GM23248 (cell line): Measurements from ENCODE around the gene SYTL3. TPM values are rescaled to one million over a fixed set of nuclear protein-coding genes. Genes with fewer than 3 reads are reported as not detected.

Source experiments
- DNase-seq: peaks from one replicate; pipeline ENCODE4 v3.0.0-alpha.2; 2015
- H2AFZ ChIP-seq: fragments of 200-600 bp; sonication (generic); 2 replicates; pipeline ENCODE4 v1.6.1; 2016; ENCODE audit warnings: antibody characterized with exemption
- H3F3A ChIP-seq: fragments of 200-600 bp; sonication (generic); 2 replicates; pipeline ENCODE4 v1.6.1; 2016; ENCODE audit warnings: mild to moderate bottlenecking, antibody characterized with exemption, mixed run types; ENCODE audit not compliant: insufficient read depth
- H3K27ac ChIP-seq: fragments of 200-600 bp; sonication (generic); 2 replicates; pipeline ENCODE4 v1.5.1; 2016; ENCODE audit warnings: mild to moderate bottlenecking
- H3K27me3 ChIP-seq: fragments of 200-600 bp; sonication (generic); replicated peaks from 2 replicates; pipeline ENCODE4 v1.6.1; 2016; ENCODE audit warnings: mild to moderate bottlenecking; ENCODE audit not compliant: insufficient read depth
- H3K36me3 ChIP-seq: fragments of 200-600 bp; sonication (generic); 2 replicates; pipeline ENCODE4 v1.6.1; 2016; ENCODE audit warnings: low read depth, mild to moderate bottlenecking
- H3K4me1 ChIP-seq: fragments of 200-600 bp; sonication (generic); 2 replicates; pipeline ENCODE4 v1.6.1; 2016; ENCODE audit warnings: mild to moderate bottlenecking; ENCODE audit not compliant: insufficient read depth
- H3K4me2 ChIP-seq: fragments of 200-600 bp; sonication (generic); one replicate; pipeline ENCODE4 v1.6.1; 2016; ENCODE audit warnings: mild to moderate bottlenecking; ENCODE audit not compliant: unreplicated experiment
- H3K4me3 ChIP-seq: fragments of 200-600 bp; sonication (generic); 2 replicates; pipeline ENCODE4 v1.5.1; 2016; ENCODE audit warnings: mild to moderate bottlenecking
- H3K79me2 ChIP-seq: fragments of 200-600 bp; sonication (generic); 2 replicates; pipeline ENCODE4 v1.6.1; 2016; ENCODE audit warnings: mild to moderate bottlenecking; ENCODE audit not compliant: insufficient read depth
- H3K9ac ChIP-seq: fragments of 200-600 bp; sonication (generic); 2 replicates; pipeline ENCODE4 v1.6.1; 2016; ENCODE audit warnings: mild to moderate bottlenecking
- H3K9me2 ChIP-seq: fragments of 200-600 bp; sonication (generic); 2 replicates; pipeline ENCODE4 v1.6.1; 2016; ENCODE audit warnings: mixed run types, mild to moderate bottlenecking, moderate library complexity; ENCODE audit not compliant: insufficient read depth
- H3K9me3 ChIP-seq: fragments of 200-600 bp; sonication (generic); one replicate; pipeline ENCODE4 v1.6.1; 2017; ENCODE audit warnings: low read depth
- H4K20me1 ChIP-seq: fragments of 200-600 bp; sonication (generic); 2 replicates; pipeline ENCODE4 v1.6.0; 2016; ENCODE audit not compliant: insufficient read depth
- EZH2 ChIP-seq: fragments of 200-600 bp; sonication (generic); IDR thresholded peaks from 2 replicates; pipeline ENCODE4 v1.6.1; 2018; ENCODE audit warnings: antibody characterized with exemption, mild to moderate bottlenecking; ENCODE audit not compliant: insufficient read depth, poor library complexity, severe bottlenecking
- EZH2phosphoT487 ChIP-seq: fragments of 200-600 bp; sonication (generic); IDR thresholded peaks from 2 replicates; pipeline ENCODE4 v1.6.1; 2018; ENCODE audit warnings: antibody characterized with exemption, moderate library complexity, mild to moderate bottlenecking, low read depth; ENCODE audit not compliant: insufficient read depth
- WGBS, 2 experiments: methylation state at CpG; one replicate each; pipeline ENCODE4 v1.1.6; 2015 to 2017; ENCODE audit warnings: low lambda C conversion rate in 2 of 2, low coverage in 1 of 2; ENCODE audit errors: missing lambda C conversion rate in 2 of 2; 5-methylcytosine and 5-hydroxymethylcytosine counted together
- in situ Hi-C: fragments of 300-500 bp; cut with MboI; formaldehyde crosslinking; loops from 2 replicates; pipeline ENCODE4 v1.15.0; 2020
- polyA plus RNA-seq: library from polyadenylated mRNA; unstranded; fragments of >200 nt; fragmentation: Nextera tagmentation; extraction: Ambion mirVana; gene quantifications from 2 replicates; pipeline ENCODE4 v1.2.1, GENCODE V29; 2016
- total RNA-seq: library from RNA; depleted of rRNA; stranded (reverse); fragments of >200 nt; shearing (Covaris generic); gene quantifications from 2 replicates; pipeline ENCODE4 v1.2.3, GENCODE V29; 2014

Gene SYTL3
- total and polyA plus RNA-seq, 2 experiments from 2014 or later, result 2.1 to 2.3 TPM

DNA sequence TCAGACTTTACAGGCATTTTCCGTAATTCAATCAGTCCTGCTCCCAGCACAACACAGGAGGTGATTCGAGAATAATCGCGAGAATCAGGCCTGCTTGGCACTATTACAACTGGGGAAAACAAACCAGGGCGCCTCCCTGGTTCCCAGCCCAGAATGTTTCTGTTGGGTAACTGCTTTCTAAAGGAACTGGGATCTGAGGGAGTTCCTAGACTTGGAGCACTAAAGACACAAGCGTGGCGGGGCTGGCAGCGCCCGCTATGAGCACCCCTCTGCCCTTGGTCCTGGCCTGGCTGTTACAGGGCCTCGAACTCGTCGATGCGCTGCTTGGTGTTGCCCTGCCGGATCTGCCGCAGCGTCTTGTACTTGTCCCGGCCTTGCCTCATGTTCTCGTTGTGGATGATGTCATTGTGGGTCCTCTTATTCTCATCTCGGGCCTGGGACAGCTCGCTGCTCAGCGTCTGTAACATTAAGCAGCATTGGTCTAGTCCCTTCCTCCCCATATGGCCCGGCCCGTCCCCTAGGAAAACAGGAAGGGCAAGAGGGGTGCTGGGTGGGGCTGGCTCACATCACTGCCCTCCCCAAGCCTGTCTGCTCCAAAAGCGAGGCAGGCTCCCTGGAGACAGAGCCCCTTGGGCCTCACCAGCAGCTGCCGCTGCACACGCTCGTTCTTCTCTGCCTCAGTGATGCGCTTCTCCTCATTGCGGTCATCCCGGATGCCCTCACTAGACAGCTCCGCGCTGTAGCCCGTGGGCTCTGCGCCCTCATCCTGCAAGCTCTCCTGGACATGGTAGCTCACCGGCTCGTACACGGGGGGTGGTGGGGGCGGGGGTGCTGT is 117.0 kb downstream of the SYTL3 start:
- Histone ChIP-seq H3K9me2 (no peaks in the 10 kb centered on the region), H3K27me3 (no peaks in the 10 kb centered on the region), H3F3A (no peaks in the 10 kb centered on the region), H3K27ac (no peak overlapping the region), H3K4me1 (no peaks in the 10 kb centered on the region), H4K20me1 (no peaks in the 10 kb centered on the region), H3K9me3 (no peaks in the 10 kb centered on the region), H3K9ac (no peak overlapping the region), H3K4me2 (no peak overlapping the region), H3K79me2 (no peaks in the 10 kb centered on the region), H3K36me3 (peaks cover 17% of the 10 kb centered on the region; the same call in 1 of the 2 replicates), H3K4me3 (no peak overlapping the region), H2AFZ (no peak overlapping the region)
- in situ Hi-C loops, result no loop called here
- TF ChIP-seq EZH2phosphoT487 (no peak), EZH2 (no peak)
- DNase-seq, result no peak
- 93 to 94% methylated on average over 38 of the region's 38 CpGs for WGBS, 2 experiments

DNA sequence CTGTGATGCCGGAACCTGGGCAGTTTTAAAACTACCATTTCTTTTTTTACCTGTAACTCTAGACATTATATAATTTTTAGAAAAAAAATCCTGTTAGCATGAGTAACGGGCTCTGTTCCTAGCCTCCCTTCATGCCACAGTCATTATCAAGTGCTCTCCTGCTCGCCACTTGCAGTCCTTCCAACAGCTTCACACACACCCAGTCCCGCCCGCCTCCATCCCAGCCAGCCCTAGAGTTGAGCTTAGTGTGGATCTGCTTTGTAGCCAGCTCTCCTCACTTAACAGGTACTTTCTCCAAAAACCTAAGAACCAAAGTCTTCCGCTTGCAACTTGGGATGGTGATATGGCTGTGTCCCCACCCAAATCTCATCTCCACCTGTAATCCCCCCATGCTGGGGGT is 117.9 kb downstream of the SYTL3 start:
- Histone ChIP-seq H3K4me1 (peaks cover 4% of the 10 kb centered on the region), H4K20me1 (no peaks in the 10 kb centered on the region), H3K9ac (no peak overlapping the region), H3K27me3 (no peaks in the 10 kb centered on the region), H2AFZ (no peak overlapping the region), H3K79me2 (no peaks in the 10 kb centered on the region), H3K4me3 (no peak overlapping the region), H3K9me2 (no peaks in the 10 kb centered on the region), H3K9me3 (no peaks in the 10 kb centered on the region), H3K27ac (no peak overlapping the region), H3K36me3 (peaks cover 17% of the 10 kb centered on the region; the same call in 1 of the 2 replicates), H3F3A (no peaks in the 10 kb centered on the region), H3K4me2 (no peak overlapping the region)
- WGBS, 2 experiments, result 87 to 92% methylated on average over 6 of the region's 6 CpGs
- no peak for DNase-seq
- in situ Hi-C loops, result no loop called here
- TF ChIP-seq EZH2 (no peak), EZH2phosphoT487 (no peak)

DNA sequence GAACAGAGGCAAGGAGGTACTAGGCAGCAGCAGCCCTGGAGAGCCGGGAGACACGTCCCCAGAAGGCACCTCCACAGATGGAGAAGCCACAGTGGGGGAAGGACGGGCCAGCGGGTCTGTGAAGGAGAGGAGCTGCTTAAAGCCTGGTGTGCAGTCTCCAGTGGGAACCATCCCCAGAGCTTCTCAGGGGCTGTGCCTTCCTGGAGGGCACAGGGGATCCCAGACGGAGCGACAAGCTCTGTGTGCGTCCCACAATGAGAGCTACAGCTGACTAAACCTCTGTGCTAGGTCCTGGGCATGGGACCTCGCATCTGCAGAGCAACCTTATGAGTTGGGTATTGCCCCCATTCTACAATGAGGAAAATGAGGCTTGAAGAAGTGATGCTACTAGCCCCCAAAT is 118.6 kb downstream of the SYTL3 start:
- peaks cover 4% of the 10 kb centered on the region for H3F3A ChIP-seq
- no peaks in the 10 kb centered on the region for H3K9me2 ChIP-seq
- DNase-seq, result no peak
- TF ChIP-seq EZH2phosphoT487 (no peak), EZH2 (no peak)
- peaks cover 12% of the 10 kb centered on the region for H3K4me1 ChIP-seq
- in situ Hi-C loops, result no loop called here
- H3K79me2 ChIP-seq, result no peaks in the 10 kb centered on the region
- no peak overlapping the region for H3K4me2 ChIP-seq
- no peak overlapping the region for H3K27ac ChIP-seq
- 97 to 100% methylated on average over 8 of the region's 8 CpGs for WGBS, 2 experiments
- H3K27me3 ChIP-seq, result no peaks in the 10 kb centered on the region
- no peaks in the 10 kb centered on the region for H4K20me1 ChIP-seq
- no peak overlapping the region for H3K9ac ChIP-seq
- no peak overlapping the region for H3K4me3 ChIP-seq
- peaks cover 17% of the 10 kb centered on the region; the same call in 1 of the 2 replicates for H3K36me3 ChIP-seq
- no peaks in the 10 kb centered on the region for H3K9me3 ChIP-seq
- H2AFZ ChIP-seq, result no peak overlapping the region

DNA sequence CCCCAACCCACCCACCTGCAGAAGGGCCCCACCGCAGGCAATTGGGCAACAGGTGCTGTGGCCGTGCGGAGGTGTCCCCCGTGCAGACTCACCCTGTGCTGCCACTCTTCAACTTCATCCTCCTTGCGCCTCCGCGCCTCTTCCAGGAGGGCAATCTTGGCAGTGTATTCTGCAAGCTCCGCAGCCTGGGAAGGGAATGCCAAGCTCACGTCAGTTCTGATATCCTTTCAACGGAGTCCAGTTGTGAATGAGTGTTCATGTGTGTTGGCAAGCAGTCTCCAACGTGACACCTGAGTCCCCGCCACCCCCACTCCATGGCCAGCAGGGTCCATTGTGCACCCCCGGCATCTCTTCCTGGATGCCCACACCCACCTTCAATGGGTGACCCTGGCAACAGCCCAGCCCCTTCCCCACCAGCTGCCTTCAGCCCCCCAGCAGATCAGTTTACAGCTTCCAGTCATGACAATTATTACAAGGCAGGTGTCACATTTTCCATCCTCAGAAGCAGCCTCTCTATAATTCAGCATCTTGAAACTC is 119.4 kb downstream of the SYTL3 start:
- peaks cover 13% of the 10 kb centered on the region for H3K4me1 ChIP-seq
- in situ Hi-C loops, result no loop called here
- H3K79me2 ChIP-seq, result no peaks in the 10 kb centered on the region
- peaks cover 10% of the 10 kb centered on the region for H3F3A ChIP-seq
- no peaks in the 10 kb centered on the region for H3K27me3 ChIP-seq
- H3K9me2 ChIP-seq, result no peaks in the 10 kb centered on the region
- no peak overlapping the region for H2AFZ ChIP-seq
- DNase-seq, result no peak
- no peak overlapping the region for H3K4me3 ChIP-seq
- no peak overlapping the region for H3K4me2 ChIP-seq
- H3K9ac ChIP-seq, result no peak overlapping the region
- H3K36me3 ChIP-seq, result peaks cover 17% of the 10 kb centered on the region; the same call in 1 of the 2 replicates
- TF ChIP-seq EZH2 (no peak), EZH2phosphoT487 (no peak)
- H4K20me1 ChIP-seq, result no peaks in the 10 kb centered on the region
- WGBS, 2 experiments, result 98 to 99% methylated on average over 12 to 13 of the region's 13 CpGs
- H3K9me3 ChIP-seq, result no peaks in the 10 kb centered on the region
- no peak overlapping the region for H3K27ac ChIP-seq
